ENCODE measurements around the gene ST6GALNAC5.
"Not testable (repeated sequence)": the region's sequence is repeated elsewhere in the genome, so short reads cannot be mapped to it uniquely, and the experiment has no call there.

Gene ST6GALNAC5

GRCh38 chr1:76867342-76868130 lies at the start of gene ST6GALNAC5:
Gene ST6GALNAC5 (plus strand): TSS chr1:76867480.
- peak; percentile 57 for DNase-seq (ENCODE audit: low read depth)

- no peak for DNase-seq (ENCODE audit: low read depth)
Measured at GRCh38 chr1:76820028-76820427, 47.3 kb upstream of the ST6GALNAC5 start.

DNA sequence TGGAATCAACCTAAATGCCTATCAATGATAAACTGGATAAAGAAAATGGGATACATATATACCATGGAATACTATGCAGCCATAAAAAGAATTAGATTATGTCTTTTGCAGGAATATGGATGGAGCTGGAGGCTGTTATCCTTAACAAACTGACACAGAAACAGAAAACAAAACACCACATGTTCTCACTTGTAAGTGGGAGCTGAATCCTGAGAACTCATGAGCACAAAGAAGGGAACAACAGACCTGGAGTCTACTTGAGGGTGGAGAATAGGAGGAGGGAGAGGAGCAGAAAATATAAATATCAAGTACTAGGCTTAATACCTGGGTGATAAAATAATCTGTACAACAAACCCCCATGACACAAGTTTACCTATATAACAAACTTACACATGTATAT lies 44.3 kb upstream of the ST6GALNAC5 start:
- DNase-seq (ENCODE audit: low read depth), result not testable (repeated sequence)

- no peak for DNase-seq (ENCODE audit: low read depth)
Measured at GRCh38 chr1:76824106-76824505, 43.2 kb upstream of the ST6GALNAC5 start.

GRCh38 chr1:76826072-76826845 lies 41.0 kb upstream of the ST6GALNAC5 start:
- DNase-seq (ENCODE audit: low read depth), result peak; percentile 76

GRCh38 chr1:76827066-76827465 lies 40.2 kb upstream of the ST6GALNAC5 start:
- DNase-seq (ENCODE audit: low read depth), result peak; percentile 11

GRCh38 chr1:76830373-76830772 lies 36.9 kb upstream of the ST6GALNAC5 start:
- no peak for DNase-seq (ENCODE audit: low read depth)

DNA sequence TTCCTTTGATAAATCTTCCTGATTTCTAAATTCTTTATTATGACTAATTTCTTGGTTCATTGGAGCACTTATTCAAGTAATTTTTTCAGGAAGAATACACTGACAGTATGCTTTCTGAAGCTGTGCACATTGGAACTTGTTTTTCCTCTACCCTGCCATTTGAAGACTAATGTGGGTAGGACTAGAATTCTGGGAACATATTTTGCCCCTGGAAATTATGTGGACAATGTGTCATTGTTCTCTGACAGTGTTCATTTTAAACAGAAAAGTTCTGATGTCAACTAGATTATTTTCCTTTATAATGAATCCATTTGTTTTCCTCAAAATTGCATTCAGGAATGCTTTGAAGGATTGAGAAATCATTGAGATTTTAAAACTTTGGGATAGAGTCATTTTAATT lies 34.8 kb upstream of the ST6GALNAC5 start:
- no peak for DNase-seq (ENCODE audit: low read depth)

GRCh38 chr1:76833151-76833550 lies 34.1 kb upstream of the ST6GALNAC5 start:
- DNase-seq (ENCODE audit: low read depth), result no peak

- no peak for DNase-seq (ENCODE audit: low read depth)
Measured at GRCh38 chr1:76833856-76834255, 33.4 kb upstream of the ST6GALNAC5 start.

DNA sequence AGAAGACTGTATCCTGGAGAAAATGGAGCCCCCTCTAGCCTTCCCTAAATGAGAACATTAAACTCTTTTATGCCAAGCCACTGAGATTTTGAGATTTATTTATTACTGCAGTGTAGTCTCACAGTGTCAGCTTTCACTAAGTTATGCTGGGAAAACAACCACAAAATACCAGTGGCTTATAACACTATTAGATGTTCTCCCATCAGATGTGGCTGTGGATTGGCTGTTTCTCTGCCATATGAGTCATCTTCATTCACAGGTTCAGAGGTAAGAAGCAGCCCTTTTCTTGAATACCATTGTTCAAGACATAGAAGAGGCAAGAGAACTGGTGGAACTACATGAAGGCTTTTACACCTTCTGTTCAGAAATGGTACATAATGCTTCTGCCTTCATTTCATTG lies 32.1 kb upstream of the ST6GALNAC5 start:
- peak; percentile 40 for DNase-seq (ENCODE audit: low read depth)

- no peak for DNase-seq (ENCODE audit: low read depth)
Measured at GRCh38 chr1:76840278-76840677, 27.0 kb upstream of the ST6GALNAC5 start.

- no peak for DNase-seq (ENCODE audit: low read depth)
Measured at GRCh38 chr1:76841460-76841859, 25.8 kb upstream of the ST6GALNAC5 start.

- DNase-seq (ENCODE audit: low read depth), result no peak
Measured at GRCh38 chr1:76843821-76844464, 23.3 kb upstream of the ST6GALNAC5 start.

- no peak for DNase-seq (ENCODE audit: low read depth)
Measured at GRCh38 chr1:76854255-76854654, 13.0 kb upstream of the ST6GALNAC5 start.

DNA sequence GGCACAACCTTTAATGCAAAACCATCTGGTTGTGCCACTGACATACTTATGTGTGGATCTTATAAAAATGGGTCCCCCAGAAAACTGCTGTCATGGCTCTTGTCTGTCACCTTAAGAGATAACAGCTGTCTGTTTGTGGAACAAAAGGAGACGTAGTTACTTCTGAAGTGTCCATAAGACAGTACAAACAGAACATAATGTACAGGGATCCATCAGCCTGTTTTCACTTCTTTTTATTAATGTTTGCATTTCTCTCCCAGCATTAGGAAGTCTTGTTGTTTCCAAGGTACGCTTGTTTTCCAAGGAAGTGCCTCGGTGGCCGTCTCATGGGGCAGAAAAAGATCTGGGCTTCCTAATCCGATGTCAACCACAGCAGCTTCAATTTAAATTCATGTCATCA lies 11.2 kb upstream of the ST6GALNAC5 start:
- DNase-seq (ENCODE audit: low read depth), result no peak

GRCh38 chr1:76857138-76857537 lies 10.1 kb upstream of the ST6GALNAC5 start:
- DNase-seq (ENCODE audit: low read depth), result no peak

GRCh38 chr1:76857973-76858372 lies 9.3 kb upstream of the ST6GALNAC5 start:
- no peak for DNase-seq (ENCODE audit: low read depth)

- no peak for DNase-seq (ENCODE audit: low read depth)
Measured at GRCh38 chr1:76861149-76861548, 6.1 kb upstream of the ST6GALNAC5 start.

- peak; percentile 82 for DNase-seq (ENCODE audit: low read depth)
Measured at GRCh38 chr1:76862447-76862846, 4.8 kb upstream of the ST6GALNAC5 start.

GRCh38 chr1:76864383-76864782 lies 2.9 kb upstream of the ST6GALNAC5 start:
- peak; percentile 61 for DNase-seq (ENCODE audit: low read depth)

- peak; percentile 4 for DNase-seq (ENCODE audit: low read depth)
Measured at GRCh38 chr1:76865696-76866286, 1.5 kb upstream of the ST6GALNAC5 start.

Measured in EH (cell line).